GM12801 (cell line): Measurements from ENCODE around the gene HLX.

ENCODE experiments used
- CTCF ChIP-seq: IDR thresholded peaks from one replicate; pipeline ENCODE4 v1.5.1; 2011; ENCODE audit warnings: control low read depth; ENCODE audit not compliant: insufficient read length; ENCODE audit errors: extremely low read depth

Gene HLX

GRCh38 chr1:220895412-220895946 lies 16.2 kb downstream of the HLX start:
- no peak for TF ChIP-seq CTCF

- no peak for TF ChIP-seq CTCF
Measured at GRCh38 chr1:220896092-220896491, 16.8 kb downstream of the HLX start.

GRCh38 chr1:220900842-220901241 lies 21.6 kb downstream of the HLX start:
- TF ChIP-seq CTCF: no peak

- TF ChIP-seq CTCF: no peak
Measured at GRCh38 chr1:220901881-220902280, 22.6 kb downstream of the HLX start.

GRCh38 chr1:220902916-220903315 lies 23.7 kb downstream of the HLX start:
- no peak for TF ChIP-seq CTCF

- no peak for TF ChIP-seq CTCF
Measured at GRCh38 chr1:220904876-220905275, 25.6 kb downstream of the HLX start.

- no peak for TF ChIP-seq CTCF
Measured at GRCh38 chr1:220905650-220906560, 26.7 kb downstream of the HLX start.
